IMR-90 (cell line): ENCODE results near the gene TEX11.

ENCODE experiments used
- BHLHE40 ChIP-seq: fragments of 150-350 bp; IDR thresholded peaks from 2 replicates; pipeline ENCODE4 v1.6.1; 2016; ENCODE audit warnings: mild to moderate bottlenecking, low read depth, low read length
- CEBPB ChIP-seq: IDR thresholded peaks from 2 replicates; pipeline ENCODE4 v1.6.1; 2012; ENCODE audit warnings: low read depth, low read length, improper control_type of control experiment
- CTCF ChIP-seq: conservative IDR thresholded peaks from 2 replicates; pipeline ENCODE4 v1.5.1; 2012; ENCODE audit warnings: mild to moderate bottlenecking, low read depth, low read length, improper control_type of control experiment
- FOS ChIP-seq: fragments of 150-350 bp; IDR thresholded peaks from 2 replicates; pipeline ENCODE4 v1.6.1; 2016; ENCODE audit warnings: low read depth, low read length
- MAZ ChIP-seq: IDR thresholded peaks from 2 replicates; pipeline ENCODE4 v1.6.1; 2012; ENCODE audit warnings: low read depth, mild to moderate bottlenecking, low read length, improper control_type of control experiment, moderate library complexity, borderline replicate concordance
- MXI1 ChIP-seq: IDR thresholded peaks from 2 replicates; pipeline ENCODE4 v1.6.1; 2012; ENCODE audit warnings: low read depth, mild to moderate bottlenecking, low read length, moderate library complexity, borderline replicate concordance
- POLR2A ChIP-seq: IDR thresholded peaks from 2 replicates; pipeline ENCODE4 v1.6.1; 2012; ENCODE audit warnings: mild to moderate bottlenecking, low read depth, low read length
- RCOR1 ChIP-seq: IDR thresholded peaks from 2 replicates; pipeline ENCODE4 v1.6.1; 2012; ENCODE audit warnings: mild to moderate bottlenecking, low read length, improper control_type of control experiment; ENCODE audit not compliant: insufficient replicate concordance
- RFX5 ChIP-seq: IDR thresholded peaks from 2 replicates; pipeline ENCODE4 v1.8.0; 2012; ENCODE audit warnings: low read depth, mild to moderate bottlenecking, low read length, moderate library complexity

- TF ChIP-seq CTCF = no peak
- no peak for TF ChIP-seq POLR2A
- no peak for TF ChIP-seq MXI1
- no peak for TF ChIP-seq RCOR1
- no peak for TF ChIP-seq FOS
- TF ChIP-seq BHLHE40 = no peak
- TF ChIP-seq RFX5 = no peak
- no peak for TF ChIP-seq MAZ
- no peak for TF ChIP-seq CEBPB
Measured at GRCh38 chrX:70621743-70622142, 286.8 kb downstream of the TEX11 start.
